HG03442 (cell line): ENCODE measurements around the gene MEGF8.

ENCODE experiments used
- ATAC-seq: cut with Tn5 transposase; IDR thresholded peaks from one replicate; pipeline ENCODE4 v1.9.1; 2021; ENCODE audit warnings: mild to moderate bottlenecking, moderate library complexity; ENCODE audit not compliant: unreplicated experiment

MEGF8 gene

DNA sequence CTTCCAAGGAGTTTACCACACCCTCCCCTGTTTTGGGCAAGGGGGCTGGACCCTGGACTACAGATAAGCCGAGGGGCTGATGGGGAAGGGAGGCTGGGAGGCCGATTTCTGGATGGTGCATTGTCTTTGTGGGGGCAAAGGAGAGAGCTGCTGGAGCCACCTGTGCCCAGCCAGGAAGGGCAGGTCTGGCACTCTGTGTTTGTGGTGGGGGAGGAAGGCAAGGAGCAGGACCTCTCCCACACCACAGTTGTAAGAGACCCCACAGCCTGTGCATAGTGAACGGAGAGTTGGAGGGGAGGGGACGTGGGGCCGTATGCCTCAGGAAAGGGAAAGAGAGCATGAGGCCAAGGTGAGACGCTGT is 39.5 kb upstream of the MEGF8 start:
- no peak for ATAC-seq

DNA sequence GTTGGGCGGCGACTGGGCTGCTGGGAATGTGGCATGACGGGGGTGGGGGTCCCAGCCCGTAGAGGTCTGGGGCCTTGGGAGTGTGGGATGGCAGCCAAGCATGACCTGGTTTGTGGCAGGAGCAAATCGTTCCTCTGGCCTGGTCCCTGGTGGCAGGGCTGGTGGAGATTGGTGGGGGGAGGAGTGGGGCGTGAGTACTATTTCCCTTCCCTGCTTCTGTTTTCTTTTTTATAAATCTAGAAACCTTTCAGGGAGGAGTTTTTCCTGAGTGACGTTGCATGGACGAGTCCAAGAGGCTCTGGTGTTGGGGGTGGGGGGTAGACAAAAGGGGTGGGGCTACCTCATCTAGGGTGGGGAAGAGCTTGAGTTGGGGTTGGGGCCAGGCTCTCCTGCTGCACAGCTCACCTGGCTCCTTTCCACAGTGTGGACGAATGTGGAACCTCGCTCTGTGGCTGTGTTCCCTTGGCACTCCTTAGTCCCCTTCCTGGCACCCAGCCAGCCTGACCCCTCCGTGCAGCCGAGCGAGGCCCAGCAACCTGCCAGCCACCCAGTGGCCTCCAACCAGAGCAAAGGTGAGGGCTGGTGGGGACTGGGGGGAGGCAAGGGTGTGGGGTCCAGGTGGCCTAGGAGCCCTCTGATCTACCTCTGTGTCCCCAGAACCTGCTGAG is 39.0 kb upstream of the MEGF8 start:
- no peak for ATAC-seq

DNA sequence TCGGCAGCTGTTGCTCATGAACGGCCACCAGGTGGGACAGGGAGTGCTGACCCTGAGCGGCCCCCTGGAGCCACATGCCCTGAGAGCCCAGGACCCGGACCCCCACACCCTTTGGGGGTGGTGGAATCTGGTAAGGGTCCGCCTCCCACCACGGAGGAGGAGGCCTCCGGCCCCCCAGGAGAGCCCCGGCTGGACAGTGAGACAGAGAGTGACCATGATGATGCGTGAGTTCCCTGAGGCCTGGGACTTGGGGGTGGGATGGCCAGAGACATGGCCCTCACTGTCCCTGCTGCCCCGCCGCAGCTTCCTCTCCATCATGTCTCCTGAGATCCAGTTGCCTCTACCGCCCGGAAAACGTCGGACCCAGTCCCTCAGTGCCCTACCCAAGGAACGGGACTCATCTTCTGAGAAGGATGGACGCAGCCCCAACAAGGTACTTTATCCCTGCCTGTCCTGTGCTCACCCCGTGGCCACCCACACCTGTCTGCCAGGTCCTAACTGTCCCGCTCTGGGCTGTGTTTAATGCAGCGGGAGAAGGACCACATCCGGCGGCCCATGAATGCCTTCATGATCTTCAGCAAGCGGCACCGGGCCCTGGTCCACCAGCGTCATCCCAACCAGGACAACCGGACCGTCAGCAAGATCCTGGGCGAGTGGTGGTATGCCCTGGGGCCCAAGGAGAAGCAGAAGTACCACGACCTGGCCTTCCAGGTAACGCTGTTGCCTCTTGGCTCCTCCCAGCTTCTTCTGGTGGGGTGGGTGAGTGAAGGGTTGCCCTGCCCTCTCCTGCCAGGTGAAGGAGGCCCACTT is 38.2 kb upstream of the MEGF8 start:
- no peak for ATAC-seq

DNA sequence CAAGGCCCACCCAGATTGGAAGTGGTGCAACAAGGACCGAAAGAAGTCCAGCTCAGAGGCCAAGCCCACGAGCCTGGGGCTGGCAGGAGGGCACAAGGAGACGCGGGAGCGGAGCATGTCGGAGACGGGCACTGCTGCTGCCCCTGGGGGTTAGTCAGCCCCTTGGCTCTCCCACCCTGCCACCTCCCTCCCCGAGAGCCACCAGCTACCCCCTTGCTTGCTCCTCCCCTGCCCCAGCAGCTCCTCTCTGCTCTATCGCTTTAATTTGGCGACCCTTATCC is 37.7 kb upstream of the MEGF8 start:
- ATAC-seq = no peak

DNA sequence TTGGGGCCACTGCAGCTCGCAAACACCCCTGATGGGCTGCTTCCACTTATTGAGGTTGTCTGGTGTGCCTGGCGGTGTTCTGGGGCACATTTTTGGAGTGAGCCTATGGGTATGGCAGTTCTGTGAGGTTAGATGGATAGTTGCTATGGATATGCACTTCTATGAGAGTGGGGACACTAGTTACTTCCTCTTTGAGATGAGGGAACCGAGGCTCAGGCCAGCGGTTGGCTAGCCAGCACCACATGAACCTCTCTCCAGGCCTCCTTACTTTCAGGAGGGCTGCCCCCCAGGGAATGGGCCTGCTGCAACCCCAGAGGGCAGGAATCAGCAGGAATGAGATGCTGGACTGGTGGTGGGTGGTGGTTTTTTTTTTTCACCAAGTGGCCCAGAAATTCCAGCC is 37.0 kb upstream of the MEGF8 start:
- no peak for ATAC-seq

DNA sequence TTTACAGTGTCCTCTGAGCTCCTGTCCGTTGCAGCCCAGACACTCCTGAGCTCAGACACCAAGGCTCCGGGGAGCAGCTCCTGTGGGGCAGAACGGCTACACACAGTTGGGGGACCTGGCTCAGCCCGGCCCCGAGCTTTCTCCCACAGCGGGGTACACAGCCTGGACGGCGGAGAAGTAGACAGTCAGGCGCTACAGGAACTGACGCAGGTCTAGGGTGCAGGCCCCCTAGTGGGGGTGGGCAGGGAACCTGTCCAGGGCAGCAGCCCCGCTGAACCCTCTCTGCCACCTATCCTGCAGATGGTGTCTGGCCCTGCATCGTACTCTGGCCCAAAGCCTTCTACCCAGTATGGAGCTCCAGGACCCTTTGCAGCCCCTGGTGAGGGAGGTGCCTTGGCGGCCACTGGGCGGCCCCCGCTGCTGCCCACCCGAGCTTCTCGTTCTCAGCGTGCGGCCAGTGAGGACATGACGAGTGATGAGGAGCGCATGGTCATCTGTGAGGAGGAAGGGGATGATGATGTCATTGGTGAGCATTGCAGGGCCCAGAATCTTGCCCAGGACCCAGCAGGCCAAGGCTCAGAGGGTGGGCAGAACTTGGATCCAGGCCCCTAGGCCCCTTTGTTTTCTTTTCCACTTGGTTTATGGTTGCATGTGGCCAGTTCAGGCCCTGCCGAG is 36.4 kb upstream of the MEGF8 start:
- ATAC-seq = no peak

DNA sequence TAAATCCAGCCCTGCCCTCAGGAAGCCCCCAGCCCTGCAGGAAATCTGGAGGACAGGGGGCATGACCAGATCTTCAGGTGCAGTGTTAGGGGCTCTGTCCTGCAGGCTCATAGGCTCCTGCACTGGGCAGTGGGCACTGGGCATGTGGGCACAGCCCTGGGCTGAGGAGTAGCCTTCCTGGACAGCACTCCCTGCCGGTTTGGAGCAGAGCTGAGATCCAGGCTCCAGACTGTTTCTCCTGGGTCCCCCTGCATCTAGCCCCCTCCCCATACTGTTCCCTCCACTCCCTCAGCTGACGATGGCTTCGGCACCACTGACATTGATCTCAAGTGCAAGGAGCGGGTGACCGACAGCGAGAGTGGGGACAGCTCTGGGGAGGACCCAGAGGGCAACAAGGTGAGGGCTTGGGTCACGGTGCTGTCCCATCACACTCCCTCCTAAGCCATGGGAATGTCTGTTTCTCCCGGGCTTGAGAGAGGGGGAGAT is 35.8 kb upstream of the MEGF8 start:
- ATAC-seq = no peak

DNA sequence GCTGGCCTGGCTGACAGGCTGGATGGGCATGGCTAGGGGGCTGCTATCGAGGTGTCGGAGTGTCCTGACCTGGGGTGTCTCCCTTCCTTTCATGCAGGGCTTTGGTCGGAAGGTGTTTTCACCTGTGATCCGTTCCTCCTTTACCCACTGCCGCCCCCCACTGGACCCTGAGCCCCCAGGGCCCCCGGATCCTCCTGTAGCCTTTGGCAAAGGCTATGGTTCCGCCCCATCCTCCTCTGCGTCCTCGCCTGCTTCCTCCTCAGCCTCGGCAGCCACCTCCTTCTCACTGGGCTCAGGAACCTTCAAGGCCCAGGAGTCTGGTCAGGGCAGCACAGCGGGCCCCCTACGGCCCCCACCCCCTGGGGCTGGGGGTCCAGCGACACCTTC is 35.3 kb upstream of the MEGF8 start:
- ATAC-seq = no peak

DNA sequence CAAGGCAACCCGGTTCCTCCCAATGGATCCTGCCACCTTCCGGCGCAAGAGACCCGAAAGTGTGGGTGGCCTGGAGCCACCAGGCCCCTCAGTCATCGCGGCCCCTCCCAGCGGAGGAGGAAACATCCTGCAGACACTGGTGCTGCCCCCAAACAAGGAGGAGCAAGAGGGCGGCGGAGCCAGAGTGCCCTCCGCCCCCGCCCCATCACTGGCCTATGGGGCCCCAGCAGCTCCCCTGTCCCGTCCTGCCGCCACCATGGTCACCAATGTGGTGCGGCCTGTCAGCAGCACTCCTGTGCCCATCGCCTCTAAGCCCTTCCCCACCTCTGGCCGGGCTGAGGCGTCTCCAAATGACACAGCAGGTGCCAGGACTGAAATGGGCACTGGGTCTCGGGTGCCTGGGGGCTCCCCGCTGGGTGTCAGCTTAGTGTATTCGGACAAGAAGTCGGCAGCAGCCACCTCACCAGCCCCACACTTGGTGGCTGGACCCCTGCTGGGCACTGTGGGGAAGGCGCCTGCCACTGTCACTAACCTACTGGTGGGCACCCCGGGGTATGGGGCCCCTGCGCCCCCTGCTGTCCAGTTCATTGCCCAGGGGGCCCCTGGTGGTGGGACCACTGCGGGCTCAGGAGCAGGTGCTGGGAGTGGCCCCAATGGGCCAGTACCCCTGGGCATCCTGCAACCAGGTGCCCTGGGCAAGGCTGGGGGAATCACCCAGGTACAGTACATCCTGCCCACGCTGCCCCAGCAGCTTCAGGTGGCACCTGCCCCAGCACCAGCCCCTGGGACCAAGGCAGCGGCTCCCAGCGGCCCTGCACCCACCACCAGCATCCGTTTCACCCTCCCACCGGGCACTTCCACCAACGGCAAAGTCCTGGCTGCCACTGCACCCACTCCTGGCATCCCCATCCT is 34.7 kb upstream of the MEGF8 start:
- ATAC-seq = no peak

DNA sequence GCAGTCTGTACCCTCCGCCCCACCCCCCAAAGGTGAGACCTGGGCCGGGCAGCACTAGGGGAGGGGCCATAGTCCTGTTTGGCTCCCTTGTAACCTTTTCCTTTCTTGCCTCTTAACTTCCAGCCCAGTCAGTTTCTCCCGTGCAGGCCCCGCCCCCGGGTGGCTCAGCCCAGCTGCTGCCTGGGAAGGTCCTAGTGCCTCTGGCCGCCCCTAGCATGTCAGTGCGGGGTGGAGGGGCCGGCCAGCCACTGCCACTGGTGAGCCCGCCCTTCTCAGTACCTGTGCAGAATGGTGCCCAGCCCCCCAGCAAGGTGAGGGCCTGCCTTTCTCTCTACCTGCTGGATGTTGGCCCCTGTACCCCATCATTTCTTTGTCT is 34.0 kb upstream of the MEGF8 start:
- ATAC-seq = no peak

DNA sequence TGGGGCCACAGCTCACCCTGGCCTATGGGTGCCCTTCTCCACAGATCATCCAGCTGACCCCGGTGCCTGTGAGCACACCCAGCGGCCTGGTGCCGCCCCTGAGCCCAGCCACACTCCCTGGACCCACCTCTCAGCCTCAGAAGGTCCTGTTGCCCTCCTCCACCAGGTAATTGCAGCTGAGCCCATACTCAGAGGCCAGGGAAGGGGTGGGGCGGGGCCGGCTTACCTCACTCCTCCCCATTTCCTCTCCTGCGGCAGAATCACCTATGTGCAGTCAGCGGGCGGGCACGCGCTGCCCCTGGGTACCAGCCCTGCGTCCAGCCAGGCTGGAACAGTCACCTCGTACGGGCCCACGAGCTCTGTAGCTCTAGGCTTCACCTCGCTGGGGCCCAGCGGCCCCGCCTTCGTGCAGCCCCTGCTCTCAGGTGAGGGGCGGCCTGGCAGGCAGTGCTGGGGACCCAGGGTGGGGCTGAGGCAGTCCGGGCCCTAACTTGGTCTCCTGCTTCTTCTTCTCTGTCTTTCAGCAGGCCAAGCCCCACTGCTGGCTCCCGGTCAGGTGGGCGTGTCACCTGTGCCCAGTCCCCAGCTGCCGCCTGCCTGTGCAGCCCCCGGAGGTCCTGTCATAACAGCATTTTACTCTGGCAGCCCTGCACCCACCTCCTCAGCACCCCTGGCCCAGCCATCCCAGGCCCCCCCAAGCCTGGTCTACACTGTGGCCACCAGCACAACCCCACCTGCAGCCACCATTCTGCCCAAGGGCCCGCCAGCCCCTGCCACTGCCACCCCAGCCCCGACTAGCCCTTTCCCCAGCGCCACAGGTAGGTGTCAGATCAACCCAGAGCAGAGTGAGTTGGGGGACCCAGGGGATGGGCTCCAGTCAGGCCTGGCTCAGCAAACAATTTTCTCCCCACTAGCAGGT is 33.1 kb upstream of the MEGF8 start:
- no peak for ATAC-seq

DNA sequence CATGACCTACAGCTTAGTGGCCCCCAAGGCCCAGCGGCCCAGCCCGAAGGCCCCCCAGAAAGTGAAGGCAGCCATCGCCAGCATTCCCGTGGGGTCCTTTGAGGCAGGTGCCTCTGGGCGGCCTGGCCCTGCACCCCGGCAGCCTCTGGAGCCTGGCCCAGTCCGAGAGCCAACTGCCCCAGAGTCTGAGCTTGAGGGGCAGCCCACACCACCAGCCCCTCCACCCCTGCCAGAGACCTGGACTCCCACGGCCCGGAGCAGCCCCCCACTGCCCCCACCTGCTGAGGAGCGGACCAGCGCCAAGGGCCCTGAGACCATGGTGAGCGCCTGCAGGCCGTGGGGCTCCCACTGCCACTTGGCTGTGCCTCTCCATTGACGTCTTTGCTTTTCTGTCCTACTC is 32.5 kb upstream of the MEGF8 start:
- ATAC-seq = no peak

DNA sequence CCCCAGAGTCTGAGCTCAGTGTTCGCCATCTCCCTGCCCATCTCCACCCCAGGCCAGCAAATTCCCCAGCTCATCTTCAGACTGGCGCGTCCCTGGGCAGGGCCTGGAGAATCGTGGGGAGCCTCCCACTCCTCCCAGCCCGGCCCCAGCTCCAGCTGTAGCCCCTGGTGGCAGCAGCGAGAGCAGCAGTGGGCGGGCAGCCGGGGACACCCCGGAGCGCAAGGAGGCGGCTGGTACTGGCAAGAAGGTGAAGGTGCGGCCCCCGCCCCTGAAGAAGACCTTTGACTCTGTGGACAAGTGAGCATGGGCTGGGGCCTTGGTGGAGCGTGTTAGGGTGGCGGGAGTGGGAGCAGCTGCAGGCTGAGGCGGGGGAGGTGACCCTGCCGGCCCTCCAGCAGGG is 31.9 kb upstream of the MEGF8 start:
- no peak for ATAC-seq

DNA sequence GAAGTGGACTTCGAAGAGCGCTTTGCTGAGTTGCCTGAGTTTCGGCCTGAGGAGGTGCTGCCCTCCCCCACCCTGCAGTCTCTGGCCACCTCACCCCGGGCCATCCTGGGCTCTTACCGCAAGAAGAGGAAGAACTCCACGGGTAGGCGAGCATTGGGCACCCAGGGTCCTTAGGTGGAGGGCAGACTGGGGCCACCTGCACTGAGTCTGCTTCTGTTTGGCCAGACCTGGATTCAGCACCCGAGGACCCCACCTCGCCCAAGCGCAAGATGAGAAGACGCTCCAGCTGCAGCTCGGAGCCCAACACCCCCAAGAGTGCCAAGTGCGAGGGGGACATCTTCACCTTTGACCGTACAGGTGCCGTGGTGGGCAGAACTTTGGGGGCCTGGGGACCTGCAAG is 31.5 kb upstream of the MEGF8 start:
- no peak for ATAC-seq

DNA sequence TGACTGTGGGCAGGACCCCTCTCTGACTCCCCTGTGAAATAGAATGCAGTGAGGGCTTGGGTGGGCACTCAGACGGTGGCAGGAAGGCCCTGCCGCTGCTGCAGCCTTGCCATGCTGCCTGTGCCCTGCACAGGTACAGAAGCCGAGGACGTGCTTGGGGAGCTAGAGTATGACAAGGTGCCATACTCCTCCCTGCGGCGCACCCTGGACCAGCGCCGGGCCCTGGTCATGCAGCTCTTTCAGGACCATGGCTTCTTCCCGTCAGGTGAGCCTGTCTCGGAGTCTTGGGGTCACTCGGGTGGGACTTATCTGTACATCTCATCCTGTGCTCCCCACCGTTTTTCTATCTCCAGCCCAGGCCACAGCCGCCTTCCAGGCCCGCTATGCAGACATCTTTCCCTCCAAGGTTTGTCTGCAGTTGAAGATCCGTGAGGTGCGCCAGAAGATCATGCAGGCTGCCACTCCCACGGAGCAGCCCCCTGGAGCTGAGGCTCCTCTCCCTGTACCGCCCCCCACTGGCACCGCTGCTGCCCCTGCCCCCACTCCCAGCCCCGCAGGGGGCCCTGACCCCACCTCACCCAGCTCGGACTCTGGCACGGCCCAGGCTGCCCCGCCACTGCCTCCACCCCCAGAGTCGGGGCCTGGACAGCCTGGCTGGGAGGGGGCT is 30.8 kb upstream of the MEGF8 start:
- ATAC-seq = no peak

DNA sequence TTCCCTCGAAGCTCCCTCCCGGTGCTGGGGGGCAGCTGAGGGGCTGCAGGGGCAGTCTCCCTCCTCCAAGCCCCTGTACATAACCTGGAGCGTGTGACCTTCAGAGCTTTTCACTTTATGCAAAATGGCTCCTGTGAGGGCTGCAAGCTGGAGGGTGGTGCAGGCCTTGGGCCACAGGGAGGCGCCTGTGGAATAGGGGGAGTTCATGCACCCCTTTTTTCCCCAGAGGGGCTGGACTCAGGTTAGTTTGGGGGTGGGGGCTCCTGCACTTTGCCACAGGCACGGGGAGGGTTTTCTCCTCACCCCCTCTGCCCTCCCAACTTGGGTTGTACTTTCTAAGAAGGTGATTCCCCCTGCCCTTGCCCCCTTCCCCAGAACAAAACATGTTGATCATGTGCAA is 30.1 kb upstream of the MEGF8 start:
- ATAC-seq = no peak

DNA sequence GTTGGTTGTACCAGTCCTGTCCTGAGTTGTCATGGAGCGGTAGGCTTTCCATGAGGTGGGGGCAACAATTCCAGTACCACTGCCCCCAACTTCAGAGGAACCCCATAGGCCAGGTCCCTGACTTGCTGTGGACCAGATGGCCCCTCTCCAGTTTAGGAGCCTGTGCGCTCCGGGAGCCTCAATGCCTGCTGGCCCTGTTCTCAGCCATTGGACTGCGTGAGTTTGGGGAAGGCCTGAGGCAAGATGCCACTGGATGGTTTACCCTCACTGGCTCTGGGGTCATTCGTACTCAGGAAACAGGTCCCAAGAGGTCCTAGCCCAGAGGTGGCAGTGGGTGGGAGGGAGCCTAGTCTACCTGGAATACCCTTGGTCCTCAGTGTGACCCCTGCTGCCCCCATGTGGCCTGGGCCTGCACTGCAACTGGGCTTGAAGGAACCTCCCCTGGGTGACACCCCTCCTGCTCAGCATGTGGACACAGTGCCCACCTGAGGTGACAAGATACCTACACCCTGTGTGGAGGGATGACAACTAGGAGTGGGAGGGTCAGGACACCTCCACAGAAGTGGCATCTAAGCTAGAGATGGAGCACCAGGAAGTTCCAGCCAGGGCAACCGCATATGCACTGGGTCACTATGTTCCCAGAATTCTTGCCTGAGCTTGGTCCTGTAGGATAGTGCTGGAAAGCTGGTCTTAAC is 29.5 kb upstream of the MEGF8 start:
- no peak for ATAC-seq

DNA sequence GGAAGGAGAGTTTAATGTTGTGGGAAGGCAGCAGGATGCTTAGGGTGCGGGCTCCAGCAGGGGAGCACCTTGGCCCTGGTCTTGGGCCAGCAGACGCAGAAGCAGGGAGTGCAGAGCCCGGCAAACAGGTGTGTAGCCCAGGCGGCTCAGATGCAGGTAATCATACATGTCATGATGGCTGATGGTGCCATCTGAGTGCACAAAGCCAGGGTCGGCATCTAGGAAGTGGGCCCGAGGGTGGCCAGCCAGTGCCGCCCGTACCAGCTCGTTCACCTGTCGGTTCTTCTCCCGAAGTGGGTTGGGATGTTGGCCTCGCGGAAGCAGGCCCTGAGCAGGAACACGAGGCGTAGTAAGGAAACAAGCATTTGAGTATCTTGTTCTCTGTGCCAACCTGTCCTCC is 28.4 kb upstream of the MEGF8 start:
- ATAC-seq = no peak

DNA sequence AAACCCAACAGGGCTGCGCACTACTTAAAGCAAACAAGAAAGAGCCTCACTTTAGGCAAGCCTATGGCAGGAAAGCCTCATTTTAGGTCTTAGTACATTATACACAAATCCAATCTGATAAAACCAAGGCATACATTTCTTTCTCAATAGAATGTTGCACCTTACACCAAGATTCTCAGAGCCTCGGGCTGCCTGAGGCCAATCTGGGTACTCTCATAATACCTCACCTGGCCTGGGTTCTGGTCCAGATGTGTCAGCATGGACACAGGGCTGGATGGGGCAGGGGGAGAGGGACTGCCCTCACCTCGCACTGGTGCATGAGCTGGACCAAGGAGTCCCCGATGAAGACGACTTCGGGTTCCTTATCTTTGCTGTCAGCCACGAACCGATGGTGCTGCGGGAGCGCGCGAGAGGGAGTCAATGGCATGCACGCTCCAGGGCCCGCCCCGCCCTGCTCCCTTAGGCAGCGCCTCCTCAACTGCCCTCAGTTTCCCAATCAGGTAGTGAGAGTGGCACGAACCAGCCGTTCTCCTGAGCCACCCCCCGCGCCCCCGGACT is 23.7 kb upstream of the MEGF8 start, which contains the start of gene PRR19:
Gene PRR19, plus strand, starts transcription at position 487 of the 558 bp plus-strand sequence. CDS start 7,453 bp downstream, outside the sequence.
- no peak for ATAC-seq
